Effector memory CD4-positive, alpha-beta T cell (primary cell): ENCODE measurements around the gene TP53.

Experiments
- DNase-seq, 3 donors: peaks; one replicate each; pipeline ENCODE4 v3.0.0-alpha.2; 2020
- H3K27ac ChIP-seq: 2 replicates; pipeline ENCODE4 v1.7.0; 2013; ENCODE audit warnings: mild to moderate bottlenecking, low read length, moderate library complexity; ENCODE audit not compliant: insufficient read depth, poor library complexity, severe bottlenecking
- H3K27me3 ChIP-seq: replicated peaks from 2 replicates; pipeline ENCODE4 v1.7.0; 2013; ENCODE audit warnings: mild to moderate bottlenecking, low read length; ENCODE audit not compliant: insufficient read depth, control insufficient read depth, poor library complexity, severe bottlenecking
- H3K36me3 ChIP-seq: 2 replicates; pipeline ENCODE4 v1.7.0; 2013; ENCODE audit warnings: mild to moderate bottlenecking, low read length, moderate library complexity; ENCODE audit not compliant: control insufficient read depth, insufficient read depth
- H3K4me1 ChIP-seq: 2 replicates; pipeline ENCODE4 v1.7.0; 2013; ENCODE audit warnings: low read length, mild to moderate bottlenecking; ENCODE audit not compliant: control insufficient read depth, insufficient read depth, poor library complexity, severe bottlenecking
- H3K4me3 ChIP-seq: 2 replicates; pipeline ENCODE4 v1.7.0; 2013; ENCODE audit warnings: low read length, low read depth, mild to moderate bottlenecking; ENCODE audit not compliant: insufficient read depth, poor library complexity, severe bottlenecking
- H3K9me3 ChIP-seq: 2 replicates; pipeline ENCODE4 v1.7.0; 2013; ENCODE audit warnings: mild to moderate bottlenecking, low read length, moderate library complexity; ENCODE audit not compliant: control insufficient read depth
- total RNA-seq, 3 donors: gene quantifications; one replicate each; lab custom pipeline; 2026; lab: John Stamatoyannopoulos, UW

The TP53 gene
- 43.9 to 59.6 (median 48.5) reads per million in 3 donors for total RNA-seq

DNA sequence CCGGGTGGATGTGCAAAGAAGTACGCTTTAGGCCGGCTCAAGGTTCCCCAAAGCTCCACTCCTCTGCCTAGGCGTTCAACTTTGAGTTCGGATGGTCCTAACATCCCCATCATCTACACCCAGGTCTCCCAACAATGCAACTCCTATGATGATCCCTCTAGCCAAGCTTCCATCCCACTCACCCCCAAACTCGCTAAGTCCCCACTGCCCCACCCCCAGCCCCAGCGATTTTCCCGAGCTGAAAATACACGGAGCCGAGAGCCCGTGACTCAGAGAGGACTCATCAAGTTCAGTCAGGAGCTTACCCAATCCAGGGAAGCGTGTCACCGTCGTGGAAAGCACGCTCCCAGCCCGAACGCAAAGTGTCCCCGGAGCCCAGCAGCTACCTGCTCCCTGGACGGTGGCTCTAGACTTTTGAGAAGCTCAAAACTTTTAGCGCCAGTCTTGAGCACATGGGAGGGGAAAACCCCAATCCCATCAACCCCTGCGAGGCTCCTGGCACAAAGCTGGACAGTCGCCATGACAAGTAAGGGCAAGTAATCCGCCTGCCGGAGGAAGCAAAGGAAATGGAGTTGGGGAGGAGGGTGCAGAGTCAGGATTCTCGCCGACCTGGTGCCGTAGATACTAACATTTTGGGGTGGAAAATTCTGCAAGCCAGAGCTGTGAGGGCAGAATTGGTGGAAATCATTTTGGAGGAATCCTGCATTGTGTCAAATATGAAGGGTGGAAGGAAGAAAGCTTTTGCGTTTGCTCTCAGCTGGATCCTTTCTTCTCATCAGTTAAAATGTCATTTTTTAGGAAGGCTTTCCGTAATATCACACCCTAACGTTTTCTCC is at the start of gene TP53:
TP53 (minus strand) TSS at position 419 of the 836 bp plus-strand sequence. CDS start 10,896 bp downstream, outside the sequence.
- Histone ChIP-seq H3K27me3 (no peaks in the 10 kb centered on the region), H3K27ac (peak within 1 kb of the TSS; percentile 98), H3K4me1 (peaks cover 29% of the 10 kb centered on the region), H3K36me3 (no peaks in the 10 kb centered on the region), H3K4me3 (peak within 1 kb of the TSS; percentile 97), H3K9me3 (no peaks in the 10 kb centered on the region)
- peak; percentile 75 to 87 (median 84) for DNase-seq

DNA sequence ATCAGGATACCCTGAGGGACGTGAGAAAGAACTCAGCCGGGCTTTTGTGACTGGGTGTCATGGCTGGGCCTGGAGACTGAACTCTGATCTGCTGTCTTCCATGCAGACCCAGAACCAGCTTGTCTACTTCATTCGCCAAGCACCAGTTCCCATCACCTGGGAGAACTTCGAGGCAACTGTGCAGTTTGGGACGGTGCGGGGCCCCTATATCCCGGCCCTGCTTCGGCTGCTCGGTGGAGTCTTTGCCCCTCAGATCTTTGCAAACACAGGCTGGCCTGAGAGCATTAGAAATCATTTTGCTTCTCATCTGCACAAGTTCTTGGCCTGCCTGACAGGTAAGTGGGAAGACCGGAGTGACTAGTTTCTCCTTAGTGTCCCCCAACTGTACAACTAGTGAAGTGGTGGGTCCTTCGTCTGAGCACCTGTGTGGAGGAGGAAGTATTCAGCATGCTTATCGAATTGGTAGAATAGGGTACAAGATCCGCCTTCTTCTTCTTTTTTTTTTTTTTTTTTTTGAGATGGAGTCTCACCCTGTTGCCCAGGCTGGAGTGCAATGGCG is 45.8 kb upstream of the TP53 start:
- Histone ChIP-seq H3K27me3 (no peaks in the 10 kb centered on the region), H3K27ac (no peak overlapping the region), H3K36me3 (no peaks in the 10 kb centered on the region), H3K4me3 (no peak overlapping the region), H3K4me1 (no peaks in the 10 kb centered on the region), H3K9me3 (no peaks in the 10 kb centered on the region)
- DNase-seq: no peak

DNA sequence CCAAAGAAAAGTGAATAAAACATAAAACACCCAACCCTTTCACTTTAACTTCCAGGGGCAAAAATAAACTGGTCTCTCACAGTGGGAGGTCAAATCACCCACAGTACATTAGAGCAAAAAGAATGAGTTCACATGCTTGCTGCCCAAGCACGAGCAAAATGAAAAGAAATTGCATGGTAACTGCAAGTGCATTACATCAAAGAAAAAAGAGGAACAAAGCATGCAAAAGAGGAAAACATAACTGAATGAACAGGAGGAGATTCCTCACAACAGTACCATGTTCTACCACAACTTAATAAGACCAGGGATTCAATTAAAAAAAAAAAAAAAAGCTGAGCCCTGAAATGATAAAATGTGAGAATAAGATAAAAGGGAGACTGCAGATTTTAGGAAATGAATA is 42.5 kb upstream of the TP53 start:
- no peaks in the 10 kb centered on the region for H3K27me3 ChIP-seq
- H3K9me3 ChIP-seq: no peaks in the 10 kb centered on the region
- no peaks in the 10 kb centered on the region for H3K4me1 ChIP-seq
- no peak for DNase-seq
- no peak overlapping the region for H3K27ac ChIP-seq
- H3K4me3 ChIP-seq: no peak overlapping the region
- H3K36me3 ChIP-seq: no peaks in the 10 kb centered on the region

DNA sequence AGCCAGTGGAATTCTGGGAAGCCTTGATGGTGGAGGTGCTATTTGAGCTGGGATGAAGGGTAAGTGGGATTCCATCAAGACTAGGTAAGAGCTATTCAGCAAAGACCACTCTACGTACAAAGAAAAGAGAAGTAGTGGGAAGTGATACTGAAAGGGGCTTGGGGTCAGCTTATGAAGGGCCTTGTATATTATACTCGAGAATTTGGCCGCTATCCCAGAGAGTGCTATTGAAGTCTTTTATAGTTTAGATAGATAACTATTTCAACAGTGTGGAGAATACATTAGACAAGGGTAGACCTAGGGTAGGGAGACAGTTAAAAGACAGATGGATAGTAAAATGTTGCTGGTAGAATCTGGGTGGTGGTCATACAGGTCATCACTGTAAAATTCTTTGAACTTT is 40.6 kb upstream of the TP53 start:
- no peaks in the 10 kb centered on the region for H3K27me3 ChIP-seq
- no peaks in the 10 kb centered on the region for H3K36me3 ChIP-seq
- no peak for DNase-seq
- no peaks in the 10 kb centered on the region for H3K4me1 ChIP-seq
- no peak overlapping the region for H3K27ac ChIP-seq
- H3K9me3 ChIP-seq: no peaks in the 10 kb centered on the region
- no peak overlapping the region for H3K4me3 ChIP-seq

DNA sequence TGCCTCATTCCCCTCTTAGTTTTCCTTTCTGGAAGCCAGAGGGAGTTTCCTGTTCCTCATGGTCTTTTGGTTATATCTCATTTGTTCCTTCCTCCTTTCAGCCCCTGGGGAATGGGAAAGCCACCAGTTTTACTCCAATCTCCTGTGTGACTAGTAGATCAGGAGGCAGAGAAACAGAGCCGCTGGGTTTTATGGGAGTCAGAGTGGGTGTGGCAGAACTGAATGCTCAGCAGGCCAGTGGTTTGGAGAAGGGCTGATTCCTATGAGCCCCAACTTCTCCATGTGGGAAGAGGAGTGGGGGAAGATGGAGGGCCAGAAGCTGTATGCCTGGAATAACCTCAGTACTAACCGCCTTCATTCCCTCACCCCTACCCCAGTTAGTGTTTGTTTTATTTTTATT is 34.3 kb upstream of the TP53 start:
- Histone ChIP-seq H3K4me1 (peaks cover 16% of the 10 kb centered on the region), H3K9me3 (no peaks in the 10 kb centered on the region), H3K27ac (no peak overlapping the region), H3K4me3 (no peak overlapping the region), H3K27me3 (peaks cover 17% of the 10 kb centered on the region), H3K36me3 (no peaks in the 10 kb centered on the region)
- no peak for DNase-seq

DNA sequence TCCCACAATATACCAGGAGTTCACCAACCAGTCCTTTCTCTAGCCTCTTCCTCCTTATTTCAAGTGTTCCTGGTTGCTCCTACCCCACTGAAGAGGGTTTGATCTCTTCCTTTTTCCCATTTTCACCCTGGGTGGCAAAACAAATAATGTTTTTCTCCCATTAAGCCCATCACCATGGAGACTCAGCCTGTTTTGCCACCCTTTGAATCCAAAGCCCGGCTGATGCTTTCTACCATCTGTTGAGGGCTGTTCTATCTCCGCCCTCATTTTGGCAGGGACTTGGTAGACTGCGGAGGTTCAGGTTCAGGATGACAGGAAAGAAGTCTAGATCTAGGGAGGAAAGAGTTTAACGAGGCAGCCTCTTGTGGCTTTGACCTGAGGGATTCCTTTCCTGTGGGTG is 32.8 kb upstream of the TP53 start:
- Histone ChIP-seq H3K27ac (no peak overlapping the region), H3K27me3 (peaks cover 25% of the 10 kb centered on the region)
- no peak for DNase-seq

DNA sequence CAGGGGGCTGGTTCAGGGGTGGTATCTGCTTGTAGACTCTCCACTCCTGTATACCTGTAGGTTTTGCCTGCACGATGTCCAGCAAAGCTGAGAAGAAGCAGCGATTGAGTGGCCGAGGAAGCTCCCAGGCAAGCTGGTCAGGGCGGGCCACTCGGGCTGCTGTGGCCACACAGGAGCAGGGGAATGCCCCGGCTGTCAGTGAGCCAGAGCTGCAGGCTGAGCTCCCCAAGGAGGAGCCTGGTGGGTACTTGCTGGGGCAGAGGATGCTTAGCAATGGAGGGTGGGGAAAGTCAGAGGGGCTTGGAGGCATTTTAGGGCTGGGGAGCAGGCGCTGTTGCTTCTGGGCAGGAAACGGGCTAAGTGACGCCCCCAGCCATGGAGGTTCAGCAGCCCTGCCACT is 32.4 kb upstream of the TP53 start:
- H3K27me3 ChIP-seq: peaks cover 29% of the 10 kb centered on the region
- H3K4me1 ChIP-seq: peaks cover 18% of the 10 kb centered on the region
- DNase-seq: no peak
- no peaks in the 10 kb centered on the region for H3K36me3 ChIP-seq
- no peak overlapping the region for H3K27ac ChIP-seq
- no peak overlapping the region for H3K4me3 ChIP-seq
- no peaks in the 10 kb centered on the region for H3K9me3 ChIP-seq

More for the DNA sequence above, 32.8 kb upstream of the TP53 start:
- peaks cover 18% of the 10 kb centered on the region for H3K4me1 ChIP-seq
- no peaks in the 10 kb centered on the region for H3K9me3 ChIP-seq
- H3K36me3 ChIP-seq: no peaks in the 10 kb centered on the region
- H3K4me3 ChIP-seq: no peak overlapping the region

DNA sequence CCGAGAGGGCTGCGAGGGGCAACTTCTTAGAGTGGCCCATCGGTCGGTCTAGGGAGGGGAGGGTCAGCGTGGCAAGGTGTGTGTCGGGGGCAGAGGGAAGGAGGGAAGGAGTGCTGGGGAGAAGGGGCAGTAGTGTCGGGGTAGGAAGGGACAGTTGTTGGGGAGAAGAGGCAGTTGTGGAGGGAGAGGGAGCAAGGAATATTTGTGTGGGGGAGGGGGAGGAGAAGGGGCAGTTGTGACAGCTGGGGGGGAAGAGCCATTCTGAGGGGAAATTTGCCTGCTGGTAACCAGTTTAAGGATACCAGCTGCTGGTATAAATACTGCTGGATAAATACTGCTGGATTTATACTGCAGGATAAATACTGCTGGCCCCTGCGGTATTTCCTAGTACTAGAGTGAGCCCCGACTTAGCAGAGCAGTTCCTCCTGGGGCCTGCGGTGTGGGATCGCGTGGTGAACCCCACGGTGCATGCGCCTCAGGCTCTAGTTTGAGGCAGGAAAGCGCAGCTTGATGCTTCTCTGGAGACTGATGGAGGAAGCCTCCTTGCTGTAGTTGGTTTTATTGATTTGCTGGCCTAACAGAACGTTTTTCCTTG is 30.6 kb upstream of the TP53 start:
- Histone ChIP-seq H3K9me3 (no peaks in the 10 kb centered on the region), H3K4me3 (peak overlapping the region; percentile 37), H3K27ac (no peak overlapping the region), H3K4me1 (peaks cover 18% of the 10 kb centered on the region), H3K27me3 (peaks cover 29% of the 10 kb centered on the region), H3K36me3 (no peaks in the 10 kb centered on the region)
- no peak for DNase-seq

DNA sequence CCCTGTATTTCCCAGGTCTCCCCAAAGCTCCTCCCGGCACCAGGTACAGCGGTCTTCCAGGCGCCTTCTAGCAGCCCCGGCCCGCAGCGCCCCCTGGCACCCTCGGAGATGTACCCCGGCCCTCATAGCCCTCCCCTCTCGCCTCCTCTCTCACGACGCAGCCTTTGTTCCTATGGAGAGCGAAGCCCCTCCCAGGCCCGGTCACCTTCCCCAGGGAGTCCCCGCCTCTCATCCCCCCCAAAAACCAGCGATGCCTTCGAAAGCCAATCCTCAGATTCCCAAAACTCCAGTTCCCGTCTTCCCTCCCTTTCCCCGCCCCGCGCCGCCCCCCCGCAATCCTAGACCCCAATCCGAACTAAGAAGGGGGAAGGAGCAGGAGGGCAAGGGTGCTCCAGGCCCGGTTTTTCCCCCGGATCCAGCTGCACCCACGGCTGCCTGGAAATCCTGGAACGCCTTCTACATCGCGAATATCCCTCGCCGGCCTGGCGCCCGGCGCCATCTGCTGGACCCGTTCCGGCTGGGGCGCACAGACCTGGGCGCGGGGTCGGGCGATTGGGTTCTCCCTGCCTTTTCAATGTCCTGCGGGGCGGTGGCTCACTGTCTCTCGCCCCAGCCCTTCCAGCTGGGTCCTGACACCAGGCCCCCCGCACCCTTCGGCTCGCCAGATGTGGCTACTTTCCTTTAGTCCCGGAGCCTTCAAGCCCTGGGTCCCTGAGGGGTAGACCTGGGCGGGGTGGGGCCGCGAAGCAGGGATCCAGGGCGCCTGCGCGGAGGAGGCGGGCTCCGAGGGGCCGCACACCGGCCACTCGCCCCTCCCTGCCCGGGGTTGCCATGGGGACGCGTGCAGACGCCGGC is 29.8 kb upstream of the TP53 start, which contains the start of gene DNAH2:
DNAH2 (plus strand) TSS at position 844 of the 855 bp plus-strand sequence. CDS start 1,991 bp downstream, outside the sequence.
- Histone ChIP-seq H3K4me1 (peaks cover 18% of the 10 kb centered on the region), H3K27ac (no peak within 1 kb of the TSS), H3K27me3 (peaks cover 31% of the 10 kb centered on the region), H3K9me3 (no peaks in the 10 kb centered on the region), H3K4me3 (peak within 1 kb of the TSS; percentile 37), H3K36me3 (no peaks in the 10 kb centered on the region)
- DNase-seq: no peak
